IMR-90 (cell line): ENCODE data around the gene RAET1E.

Experiments
- BHLHE40 ChIP-seq: fragments of 150-350 bp; IDR thresholded peaks from 2 replicates; pipeline ENCODE4 v1.6.1; 2016; ENCODE audit warnings: mild to moderate bottlenecking, low read depth, low read length
- CEBPB ChIP-seq: IDR thresholded peaks from 2 replicates; pipeline ENCODE4 v1.6.1; 2012; ENCODE audit warnings: low read depth, low read length, improper control_type of control experiment
- CHD1 ChIP-seq: IDR thresholded peaks from 2 replicates; pipeline ENCODE4 v1.6.1; 2012; ENCODE audit warnings: low read depth, low read length, improper control_type of control experiment
- MAFK ChIP-seq: IDR thresholded peaks from 2 replicates; pipeline ENCODE4 v1.6.1; 2012; ENCODE audit warnings: low read depth, low read length, improper control_type of control experiment
- MXI1 ChIP-seq: IDR thresholded peaks from 2 replicates; pipeline ENCODE4 v1.6.1; 2012; ENCODE audit warnings: low read depth, mild to moderate bottlenecking, low read length, moderate library complexity, borderline replicate concordance
- NFE2L2 ChIP-seq: fragments of 150-350 bp; IDR thresholded peaks from 2 replicates; pipeline ENCODE4 v1.6.1; 2016; ENCODE audit warnings: low read depth, mild to moderate bottlenecking, low read length
- POLR2A ChIP-seq: IDR thresholded peaks from 2 replicates; pipeline ENCODE4 v1.6.1; 2012; ENCODE audit warnings: mild to moderate bottlenecking, low read depth, low read length
- RAD21 ChIP-seq: IDR thresholded peaks from 2 replicates; pipeline ENCODE4 v1.6.1; 2012; ENCODE audit warnings: low read length, improper control_type of control experiment
- SMC3 ChIP-seq: fragments of 150-350 bp; IDR thresholded peaks from 2 replicates; pipeline ENCODE4 v1.6.1; 2016; ENCODE audit warnings: low read depth, mild to moderate bottlenecking, antibody characterized with exemption, low read length, moderate library complexity
- USF2 ChIP-seq: fragments of 150-350 bp; IDR thresholded peaks from 2 replicates; pipeline ENCODE4 v1.6.1; 2017; ENCODE audit warnings: mild to moderate bottlenecking, antibody characterized with exemption, low read length, low read depth
- TF ChIP-seq, protein P1 (sequence below): conservative IDR thresholded peaks from 2 replicates; pipeline ENCODE4 v1.5.1; 2012; ENCODE audit warnings: mild to moderate bottlenecking, low read depth, low read length, improper control_type of control experiment
- TF ChIP-seq, protein P2 (sequence below): fragments of 150-350 bp; IDR thresholded peaks from 2 replicates; pipeline ENCODE4 v1.6.1; 2016; ENCODE audit warnings: low read depth, mild to moderate bottlenecking, low read length, moderate library complexity, borderline replicate concordance

DNA sequence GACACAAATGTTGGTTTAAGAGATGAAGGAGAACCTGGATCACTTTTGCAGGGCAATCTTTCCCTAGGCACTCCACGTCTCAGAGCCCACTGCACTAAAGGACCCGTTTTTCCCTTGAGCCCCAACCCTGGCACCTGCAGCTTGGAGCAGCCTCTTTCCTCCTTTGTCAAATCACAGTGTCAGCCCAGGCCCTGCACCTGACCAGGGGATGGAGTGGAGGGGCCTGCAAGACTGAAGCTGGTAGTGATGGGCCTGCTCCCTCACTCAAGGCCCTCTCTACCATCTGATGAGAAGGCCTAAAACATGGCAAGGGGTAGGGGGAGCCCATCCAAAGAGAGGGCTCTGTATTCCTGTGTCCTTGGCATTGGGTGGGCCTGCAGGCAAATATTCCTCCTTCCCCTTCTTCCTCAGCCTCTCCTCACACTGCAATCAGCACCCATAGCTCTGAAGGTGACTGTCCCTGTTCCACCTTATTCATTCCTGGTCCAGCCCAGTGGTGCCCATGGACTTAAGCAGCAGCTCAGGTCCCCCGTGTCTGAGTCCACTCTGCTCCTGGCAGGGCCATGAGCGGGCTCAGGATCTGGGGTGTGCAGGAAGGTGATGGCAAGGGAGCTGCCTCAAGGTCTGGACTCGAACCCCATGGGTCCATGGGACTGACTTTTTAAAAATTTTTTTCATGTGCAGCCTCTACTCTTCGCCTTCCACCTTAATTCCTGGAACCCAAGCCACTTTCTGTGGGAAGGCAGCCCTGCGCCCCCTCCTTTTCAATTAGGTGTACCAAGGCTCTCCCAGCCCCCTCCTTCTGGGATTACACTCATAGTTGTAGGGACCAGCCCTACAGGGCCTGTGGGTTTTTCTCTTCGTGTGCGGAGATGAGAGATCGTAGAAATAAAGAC, 18.3 kb upstream of the RAET1E start:
- TF ChIP-seq, protein P1, sequence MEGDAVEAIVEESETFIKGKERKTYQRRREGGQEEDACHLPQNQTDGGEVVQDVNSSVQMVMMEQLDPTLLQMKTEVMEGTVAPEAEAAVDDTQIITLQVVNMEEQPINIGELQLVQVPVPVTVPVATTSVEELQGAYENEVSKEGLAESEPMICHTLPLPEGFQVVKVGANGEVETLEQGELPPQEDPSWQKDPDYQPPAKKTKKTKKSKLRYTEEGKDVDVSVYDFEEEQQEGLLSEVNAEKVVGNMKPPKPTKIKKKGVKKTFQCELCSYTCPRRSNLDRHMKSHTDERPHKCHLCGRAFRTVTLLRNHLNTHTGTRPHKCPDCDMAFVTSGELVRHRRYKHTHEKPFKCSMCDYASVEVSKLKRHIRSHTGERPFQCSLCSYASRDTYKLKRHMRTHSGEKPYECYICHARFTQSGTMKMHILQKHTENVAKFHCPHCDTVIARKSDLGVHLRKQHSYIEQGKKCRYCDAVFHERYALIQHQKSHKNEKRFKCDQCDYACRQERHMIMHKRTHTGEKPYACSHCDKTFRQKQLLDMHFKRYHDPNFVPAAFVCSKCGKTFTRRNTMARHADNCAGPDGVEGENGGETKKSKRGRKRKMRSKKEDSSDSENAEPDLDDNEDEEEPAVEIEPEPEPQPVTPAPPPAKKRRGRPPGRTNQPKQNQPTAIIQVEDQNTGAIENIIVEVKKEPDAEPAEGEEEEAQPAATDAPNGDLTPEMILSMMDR = no peak
- TF ChIP-seq MXI1 = no peak
- TF ChIP-seq POLR2A = no peak
- no peak for TF ChIP-seq SMC3
- TF ChIP-seq USF2 = no peak
- no peak for TF ChIP-seq MAFK
- TF ChIP-seq NFE2L2 = no peak
- TF ChIP-seq BHLHE40 = no peak
- TF ChIP-seq RAD21 = no peak
- TF ChIP-seq, protein P2, sequence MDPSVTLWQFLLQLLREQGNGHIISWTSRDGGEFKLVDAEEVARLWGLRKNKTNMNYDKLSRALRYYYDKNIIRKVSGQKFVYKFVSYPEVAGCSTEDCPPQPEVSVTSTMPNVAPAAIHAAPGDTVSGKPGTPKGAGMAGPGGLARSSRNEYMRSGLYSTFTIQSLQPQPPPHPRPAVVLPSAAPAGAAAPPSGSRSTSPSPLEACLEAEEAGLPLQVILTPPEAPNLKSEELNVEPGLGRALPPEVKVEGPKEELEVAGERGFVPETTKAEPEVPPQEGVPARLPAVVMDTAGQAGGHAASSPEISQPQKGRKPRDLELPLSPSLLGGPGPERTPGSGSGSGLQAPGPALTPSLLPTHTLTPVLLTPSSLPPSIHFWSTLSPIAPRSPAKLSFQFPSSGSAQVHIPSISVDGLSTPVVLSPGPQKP = no peak
- no peak for TF ChIP-seq CHD1
- no peak for TF ChIP-seq CEBPB
